ENCODE measurements around the gene NEK11. TPM values are rescaled to one million over a fixed set of nuclear protein-coding genes. Genes with fewer than 3 reads are reported as not detected.

The NEK11 gene
- polyA plus RNA-seq, 3 donors = 0.31 to 0.56 (median 0.43) TPM

DNA sequence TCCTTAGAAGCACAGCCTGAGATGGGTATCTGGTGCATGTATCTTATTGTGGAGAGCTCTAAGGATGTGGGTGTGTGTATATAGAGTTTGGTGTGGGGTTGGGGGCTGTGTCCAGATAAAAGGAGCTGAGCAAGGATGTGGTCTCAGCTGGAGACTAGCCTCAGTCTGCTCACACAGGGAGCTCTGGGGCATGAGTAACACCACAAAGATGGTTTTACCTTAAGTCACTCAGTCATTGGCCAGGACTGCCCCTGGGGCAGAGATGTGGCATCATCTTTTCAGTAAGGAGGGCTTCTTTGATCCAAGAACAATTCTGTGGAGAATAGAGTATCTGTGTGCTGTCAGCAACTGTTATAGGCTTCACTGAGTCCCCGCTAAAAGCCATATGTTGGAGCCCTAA lies 191.5 kb downstream of the NEK11 start:
- Mint-ChIP-seq H3K4me1 (peaks cover 18% of the 10 kb centered on the region), H3K36me3 (no peaks in the 10 kb centered on the region), H3K4me3 (no peak overlapping the region), H3K27me3 (ENCODE audit: low read depth in 3 of 3) (peaks cover 0 to 2% (median 0%) of the 10 kb centered on the region in 3 donors), H3K9me3 (peaks cover 0 to 3% (median 0%) of the 10 kb centered on the region in 7 donors), H3K27ac (no peak overlapping the region)
- H3K4me3 ChIP-seq (replicated peaks in 1 of 3; ENCODE audit: low read depth in 2 of 3, low read length in 3 of 3) = no peak overlapping the region
- intact Hi-C loops (cut with micrococcal nuclease) = no loop called here
- H3K9me3 ChIP-seq (replicated peaks in 1 of 2; ENCODE audit: control insufficient read depth in 1 of 2, insufficient read depth in 1 of 2, low read length in 2 of 2) = no peaks in the 10 kb centered on the region
- H3K27me3 ChIP-seq (ENCODE audit: control insufficient read depth in 2 of 2, insufficient read depth in 2 of 2, low read length in 2 of 2) = no peaks in the 10 kb centered on the region
- TF ChIP-seq, protein P1, sequence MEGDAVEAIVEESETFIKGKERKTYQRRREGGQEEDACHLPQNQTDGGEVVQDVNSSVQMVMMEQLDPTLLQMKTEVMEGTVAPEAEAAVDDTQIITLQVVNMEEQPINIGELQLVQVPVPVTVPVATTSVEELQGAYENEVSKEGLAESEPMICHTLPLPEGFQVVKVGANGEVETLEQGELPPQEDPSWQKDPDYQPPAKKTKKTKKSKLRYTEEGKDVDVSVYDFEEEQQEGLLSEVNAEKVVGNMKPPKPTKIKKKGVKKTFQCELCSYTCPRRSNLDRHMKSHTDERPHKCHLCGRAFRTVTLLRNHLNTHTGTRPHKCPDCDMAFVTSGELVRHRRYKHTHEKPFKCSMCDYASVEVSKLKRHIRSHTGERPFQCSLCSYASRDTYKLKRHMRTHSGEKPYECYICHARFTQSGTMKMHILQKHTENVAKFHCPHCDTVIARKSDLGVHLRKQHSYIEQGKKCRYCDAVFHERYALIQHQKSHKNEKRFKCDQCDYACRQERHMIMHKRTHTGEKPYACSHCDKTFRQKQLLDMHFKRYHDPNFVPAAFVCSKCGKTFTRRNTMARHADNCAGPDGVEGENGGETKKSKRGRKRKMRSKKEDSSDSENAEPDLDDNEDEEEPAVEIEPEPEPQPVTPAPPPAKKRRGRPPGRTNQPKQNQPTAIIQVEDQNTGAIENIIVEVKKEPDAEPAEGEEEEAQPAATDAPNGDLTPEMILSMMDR (IDR thresholded peaks at IDR 0.05) = no peak
- no peak overlapping the region for H2AFZ ChIP-seq (ENCODE audit: insufficient read depth, low read depth, low read length, poor library complexity, severe bottlenecking)
- DNase-seq = no peak
- H4K20me1 ChIP-seq (ENCODE audit: insufficient read depth, low read length) = no peaks in the 10 kb centered on the region
- H3K27ac ChIP-seq (ENCODE audit: low read depth in 1 of 2, low read length in 2 of 2) = no peak overlapping the region
- no peaks in the 10 kb centered on the region for H3K36me3 ChIP-seq (replicated peaks in 1 of 2; ENCODE audit: control insufficient read depth in 1 of 2, insufficient read depth in 2 of 2, low read length in 2 of 2)
- H3K4me2 ChIP-seq (replicated peaks; ENCODE audit: extremely low read depth, low read length, poor library complexity, severe bottlenecking) = no peak overlapping the region
- no peaks in the 10 kb centered on the region for H3K79me2 ChIP-seq (ENCODE audit: insufficient read depth, low read length)
- WGBS (ENCODE audit: insufficient coverage) = 80% methylated on average over 1 of the region's 1 CpG
- no peak overlapping the region for H3K9ac ChIP-seq (ENCODE audit: insufficient read depth, low read length, poor library complexity, severe bottlenecking)
- H3K4me1 ChIP-seq (ENCODE audit: control insufficient read depth in 1 of 2, insufficient read depth in 2 of 2, low read length in 2 of 2) = peaks cover 13 to 19% of the 10 kb centered on the region in 2 donors

GRCh38 chr3:131221731-131222130 lies 195.1 kb downstream of the NEK11 start:
- H3K36me3 ChIP-seq (replicated peaks in 1 of 2; ENCODE audit: control insufficient read depth in 1 of 2, insufficient read depth in 2 of 2, low read length in 2 of 2) = no peaks in the 10 kb centered on the region
- no peak overlapping the region for H3K27ac Mint-ChIP-seq
- H3K79me2 ChIP-seq (ENCODE audit: insufficient read depth, low read length) = no peaks in the 10 kb centered on the region
- WGBS (ENCODE audit: insufficient coverage) = 20% methylated on average over 1 of the region's 4 CpGs
- H3K27ac ChIP-seq (ENCODE audit: low read depth in 1 of 2, low read length in 2 of 2) = no peak overlapping the region
- peaks cover 19 to 24% of the 10 kb centered on the region in 2 donors for H3K4me1 ChIP-seq (ENCODE audit: control insufficient read depth in 1 of 2, insufficient read depth in 2 of 2, low read length in 2 of 2)
- peak overlapping the region in 1 of 3 experiments; percentile 4 for H3K4me3 ChIP-seq (replicated peaks in 1 of 3; ENCODE audit: low read depth in 2 of 3, low read length in 3 of 3)
- TF ChIP-seq, protein P1 (IDR thresholded peaks at IDR 0.05) = no peak
- H3K4me1 Mint-ChIP-seq = peaks cover 24% of the 10 kb centered on the region
- H3K9me3 Mint-ChIP-seq = peaks cover 0 to 3% (median 0%) of the 10 kb centered on the region in 7 donors
- H3K9ac ChIP-seq (ENCODE audit: insufficient read depth, low read length, poor library complexity, severe bottlenecking) = no peak overlapping the region
- peak overlapping the region; percentile 41 for H2AFZ ChIP-seq (ENCODE audit: insufficient read depth, low read depth, low read length, poor library complexity, severe bottlenecking)
- peak overlapping the region; percentile 41 for H3K4me2 ChIP-seq (replicated peaks; ENCODE audit: extremely low read depth, low read length, poor library complexity, severe bottlenecking)
- H3K27me3 ChIP-seq (ENCODE audit: control insufficient read depth in 2 of 2, insufficient read depth in 2 of 2, low read length in 2 of 2) = no peaks in the 10 kb centered on the region
- H3K36me3 Mint-ChIP-seq = no peaks in the 10 kb centered on the region
- peak overlapping the region in 1 of 2 donors; percentile 26 for H3K4me3 Mint-ChIP-seq
- no peaks in the 10 kb centered on the region for H3K9me3 ChIP-seq (replicated peaks in 1 of 2; ENCODE audit: control insufficient read depth in 1 of 2, insufficient read depth in 1 of 2, low read length in 2 of 2)
- no peak for DNase-seq
- no peaks in the 10 kb centered on the region for H4K20me1 ChIP-seq (ENCODE audit: insufficient read depth, low read length)
- intact Hi-C loops (cut with micrococcal nuclease) = no loop called here
- H3K27me3 Mint-ChIP-seq (ENCODE audit: low read depth in 3 of 3) = peaks cover 3 to 10% (median 5%) of the 10 kb centered on the region in 3 donors
